ENCODE data around the gene LIPC.

LIPC gene

GRCh38 chr15:58396181-58396580 lies 35.6 kb upstream of the LIPC start:
- no peak for TF ChIP-seq CTCF (IDR thresholded peaks at IDR 0.05; ENCODE audit: low read depth, low read length)
- peak; percentile 84 for DNase-seq (ENCODE audit: low read depth, low spot score)
- no peak overlapping the region for H3K4me3 ChIP-seq (ENCODE audit: low read depth, low read length)
- in situ Hi-C loops (cut with HindIII; ENCODE audit: low sequenced_read_pairs) = no loop called here

- H3K4me3 ChIP-seq (ENCODE audit: low read depth, low read length) = no peak overlapping the region
- DNase-seq (ENCODE audit: low read depth, low spot score) = no peak
- no peak for TF ChIP-seq CTCF (IDR thresholded peaks at IDR 0.05; ENCODE audit: low read depth, low read length)
- in situ Hi-C loops (cut with HindIII; ENCODE audit: low sequenced_read_pairs) = no loop called here
Observed at GRCh38 chr15:58398071-58398470, 33.7 kb upstream of the LIPC start.

- in situ Hi-C loops (cut with HindIII; ENCODE audit: low sequenced_read_pairs) = no loop called here
- DNase-seq (ENCODE audit: low read depth, low spot score) = no peak
- H3K4me3 ChIP-seq (ENCODE audit: low read depth, low read length) = no peak overlapping the region
- no peak for TF ChIP-seq CTCF (IDR thresholded peaks at IDR 0.05; ENCODE audit: low read depth, low read length)
Observed at GRCh38 chr15:58398643-58399042, 33.1 kb upstream of the LIPC start.

GRCh38 chr15:58399739-58400138 lies 32.1 kb upstream of the LIPC start:
- no peak for DNase-seq (ENCODE audit: low read depth, low spot score)
- TF ChIP-seq CTCF (IDR thresholded peaks at IDR 0.05; ENCODE audit: low read depth, low read length) = no peak
- in situ Hi-C loops (cut with HindIII; ENCODE audit: low sequenced_read_pairs) = no loop called here
- H3K4me3 ChIP-seq (ENCODE audit: low read depth, low read length) = no peak overlapping the region

- TF ChIP-seq CTCF (IDR thresholded peaks at IDR 0.05; ENCODE audit: low read depth, low read length) = no peak
- in situ Hi-C loops (cut with HindIII; ENCODE audit: low sequenced_read_pairs) = no loop called here
- DNase-seq (ENCODE audit: low read depth, low spot score) = no peak
- H3K4me3 ChIP-seq (ENCODE audit: low read depth, low read length) = no peak overlapping the region
Observed at GRCh38 chr15:58401276-58401675, 30.5 kb upstream of the LIPC start.

- in situ Hi-C loops (cut with HindIII; ENCODE audit: low sequenced_read_pairs) = no loop called here
- DNase-seq (ENCODE audit: low read depth, low spot score) = no peak
- H3K4me3 ChIP-seq (ENCODE audit: low read depth, low read length) = no peak overlapping the region
Observed at GRCh38 chr15:58401991-58402649, 29.7 kb upstream of the LIPC start.

More at GRCh38 chr15:58401991-58402649, 29.7 kb upstream of the LIPC start:
- no peak for TF ChIP-seq CTCF (IDR thresholded peaks at IDR 0.05; ENCODE audit: low read depth, low read length)
